T-helper 2 cell treated with Interferon-gamma antibody and Interleukin-4, amounts not matched to agents 5 μg/mL and 100 μg/mL, for 36 hours (primary cell): ENCODE data around the gene RHBDF2.
A peak's percentile ranks its signal among the peaks of the same experiment; 100 is the strongest.

Source experiments
- DNase-seq: peaks from one replicate; pipeline ENCODE4 v3.0.0; 2021; ENCODE audit warnings: low spot score
- H3K27ac Mint-ChIP-seq: one replicate; pipeline ENCODE4 v1.8.0; 2021; ENCODE audit warnings: mild to moderate bottlenecking, mixed read lengths
- H3K27me3 Mint-ChIP-seq: one replicate; pipeline ENCODE4 v1.8.0; 2021; ENCODE audit warnings: low read depth, mixed read lengths
- H3K36me3 Mint-ChIP-seq: one replicate; pipeline ENCODE4 v1.8.0; 2021; ENCODE audit warnings: low read depth, mixed read lengths
- H3K4me1 Mint-ChIP-seq: one replicate; pipeline ENCODE4 v1.8.0; 2021; ENCODE audit warnings: low read depth, mixed read lengths
- H3K4me3 Mint-ChIP-seq: one replicate; pipeline ENCODE4 v1.8.0; 2022; ENCODE audit warnings: mild to moderate bottlenecking, moderate library complexity, mixed read lengths
- H3K9me3 Mint-ChIP-seq: one replicate; pipeline ENCODE4 v1.8.0; 2021; ENCODE audit warnings: mixed read lengths

The RHBDF2 gene

DNA sequence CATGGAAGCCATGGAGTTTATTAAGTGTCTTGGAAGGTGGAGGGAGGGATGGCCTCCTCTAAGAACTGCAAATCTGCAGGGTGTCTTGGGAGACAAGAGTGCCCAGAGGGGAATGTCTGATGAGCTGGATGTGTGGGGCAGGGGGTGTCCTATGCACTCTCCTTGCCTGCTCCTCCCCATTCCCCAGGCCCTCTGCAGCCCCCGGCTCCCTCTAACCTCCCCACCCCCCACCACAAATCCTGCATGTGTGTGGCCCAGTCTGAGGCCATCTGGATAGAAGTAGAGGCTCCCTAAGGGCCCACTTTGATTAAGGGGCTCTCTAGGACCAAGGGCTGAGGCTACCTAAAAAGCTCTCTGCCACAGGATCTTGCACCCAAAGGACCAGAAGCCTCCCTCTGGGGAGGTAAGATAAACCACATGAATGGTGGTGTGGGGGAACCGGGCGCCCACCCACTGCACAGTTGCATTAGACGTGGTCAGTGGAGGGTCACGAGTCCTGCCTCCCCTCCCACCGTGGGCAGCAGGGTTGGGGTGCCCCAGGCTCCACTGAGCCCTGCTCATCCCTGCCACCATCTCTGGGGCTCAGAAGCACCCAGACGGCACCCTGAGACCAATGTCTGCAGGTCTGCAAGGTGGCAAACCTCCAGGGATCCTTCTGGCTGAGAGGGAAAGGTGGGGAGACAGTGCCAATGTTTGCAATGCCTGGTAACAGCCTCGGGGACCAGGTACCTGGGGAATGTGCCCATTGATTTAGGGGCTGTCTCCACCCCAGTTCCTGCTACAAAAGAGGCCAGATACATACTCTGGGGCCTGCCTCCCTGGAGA lies 33.2 kb downstream of the RHBDF2 start:
- no peak overlapping the region for H3K4me3 Mint-ChIP-seq

DNA sequence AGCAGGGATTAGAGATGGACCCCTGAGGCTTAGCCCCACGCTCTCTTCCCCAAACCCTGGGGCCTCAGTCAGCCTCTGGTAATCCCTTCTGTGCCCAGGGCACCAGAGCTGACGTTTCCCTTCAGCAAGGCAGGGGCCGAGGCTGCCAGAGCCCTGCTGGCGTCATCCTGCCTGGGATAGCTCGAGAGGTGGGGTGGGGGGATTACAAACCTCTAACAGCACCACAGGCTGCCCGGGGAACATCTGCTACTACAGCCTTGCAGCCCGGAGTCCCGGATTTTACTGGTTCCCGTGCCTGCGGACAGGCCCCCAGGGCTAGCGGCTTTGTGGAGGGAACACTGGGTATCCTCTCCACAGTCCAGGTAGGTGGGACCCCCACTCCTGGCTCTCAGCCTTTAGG lies 33.9 kb downstream of the RHBDF2 start, which contains the start of gene AANAT:
AANAT (plus strand) TSS at position 238 of the 400 bp plus-strand sequence. CDS start 1,144 bp downstream, outside the sequence.
- H3K4me3 Mint-ChIP-seq: no peak within 1 kb of the TSS
- no peaks in the 10 kb centered on the region for H3K27me3 Mint-ChIP-seq
- no peak within 1 kb of the TSS for H3K27ac Mint-ChIP-seq
- no peaks in the 10 kb centered on the region for H3K9me3 Mint-ChIP-seq
- peaks cover 5% of the 10 kb centered on the region for H3K4me1 Mint-ChIP-seq
- DNase-seq: no peak
- peaks cover 5% of the 10 kb centered on the region for H3K36me3 Mint-ChIP-seq

More for the DNA sequence above, 33.2 kb downstream of the RHBDF2 start:
- Mint-ChIP-seq H3K4me1 (peaks cover 5% of the 10 kb centered on the region), H3K27me3 (no peaks in the 10 kb centered on the region), H3K27ac (no peak overlapping the region), H3K36me3 (peaks cover 8% of the 10 kb centered on the region), H3K9me3 (no peaks in the 10 kb centered on the region)
- no peak for DNase-seq

DNA sequence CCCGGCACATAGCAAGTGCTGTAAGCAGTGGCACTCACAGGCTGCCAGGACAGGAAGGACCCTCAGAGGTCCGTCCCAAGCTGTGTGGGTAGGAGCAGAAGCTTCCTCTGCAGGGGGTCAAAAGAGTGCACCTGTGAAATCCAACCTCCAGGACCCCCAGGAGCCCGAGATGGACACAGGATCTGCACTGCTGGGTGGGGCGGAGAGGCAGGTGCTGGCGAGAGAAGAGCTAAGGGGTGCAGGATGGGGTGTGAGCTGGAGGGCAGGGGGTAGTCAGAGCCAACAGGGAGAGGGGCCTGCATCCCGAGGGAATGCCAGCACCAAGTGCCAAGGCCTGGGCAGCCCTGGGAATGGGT lies 34.5 kb downstream of the RHBDF2 start:
- DNase-seq: no peak
- H3K9me3 Mint-ChIP-seq: no peaks in the 10 kb centered on the region
- H3K27me3 Mint-ChIP-seq: peaks cover 2% of the 10 kb centered on the region
- H3K4me1 Mint-ChIP-seq: peaks cover 5% of the 10 kb centered on the region
- H3K27ac Mint-ChIP-seq: no peak overlapping the region
- peaks cover 4% of the 10 kb centered on the region for H3K36me3 Mint-ChIP-seq
- no peak overlapping the region for H3K4me3 Mint-ChIP-seq

DNA sequence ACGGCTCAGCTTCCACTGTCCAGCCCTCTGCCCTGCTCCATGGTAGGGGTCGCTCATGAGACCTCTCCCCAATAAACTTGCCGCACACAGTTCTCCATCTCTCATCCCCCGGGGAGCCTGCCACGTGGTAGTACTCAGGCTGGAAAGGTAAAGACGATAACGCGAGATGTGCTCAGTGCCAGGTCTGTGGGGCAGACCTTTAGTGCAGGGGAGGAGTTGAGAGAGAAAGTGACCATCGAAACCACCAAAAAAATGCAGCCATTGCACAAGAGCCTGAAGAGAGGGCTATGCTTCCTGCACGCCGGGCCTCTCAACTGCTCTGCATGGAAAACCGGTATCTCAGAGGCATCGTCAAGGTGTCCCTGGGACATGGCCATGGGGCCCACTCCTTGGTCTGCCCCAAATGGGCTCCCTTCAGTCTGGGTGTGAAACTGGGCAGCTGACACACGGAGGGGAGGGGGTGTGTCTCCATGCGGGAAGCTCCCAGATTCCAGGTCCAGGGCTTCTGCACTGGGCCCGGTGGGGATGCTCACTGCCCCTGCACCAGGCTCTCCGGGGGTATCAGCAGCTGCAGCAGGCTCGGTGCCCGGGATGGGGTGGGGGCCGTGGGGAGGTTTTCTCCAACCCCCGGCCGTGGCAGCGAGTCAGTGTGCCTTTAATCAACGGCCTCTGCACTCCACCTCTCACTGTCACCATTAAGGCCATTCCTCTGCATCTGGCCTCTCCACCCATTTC lies 38.5 kb downstream of the RHBDF2 start:
- no peaks in the 10 kb centered on the region for H3K9me3 Mint-ChIP-seq
- H3K36me3 Mint-ChIP-seq: no peaks in the 10 kb centered on the region
- H3K4me3 Mint-ChIP-seq: no peak overlapping the region
- H3K27ac Mint-ChIP-seq: no peak overlapping the region
- DNase-seq: no peak
- H3K27me3 Mint-ChIP-seq: peaks cover 7% of the 10 kb centered on the region
- peaks cover 5% of the 10 kb centered on the region for H3K4me1 Mint-ChIP-seq

DNA sequence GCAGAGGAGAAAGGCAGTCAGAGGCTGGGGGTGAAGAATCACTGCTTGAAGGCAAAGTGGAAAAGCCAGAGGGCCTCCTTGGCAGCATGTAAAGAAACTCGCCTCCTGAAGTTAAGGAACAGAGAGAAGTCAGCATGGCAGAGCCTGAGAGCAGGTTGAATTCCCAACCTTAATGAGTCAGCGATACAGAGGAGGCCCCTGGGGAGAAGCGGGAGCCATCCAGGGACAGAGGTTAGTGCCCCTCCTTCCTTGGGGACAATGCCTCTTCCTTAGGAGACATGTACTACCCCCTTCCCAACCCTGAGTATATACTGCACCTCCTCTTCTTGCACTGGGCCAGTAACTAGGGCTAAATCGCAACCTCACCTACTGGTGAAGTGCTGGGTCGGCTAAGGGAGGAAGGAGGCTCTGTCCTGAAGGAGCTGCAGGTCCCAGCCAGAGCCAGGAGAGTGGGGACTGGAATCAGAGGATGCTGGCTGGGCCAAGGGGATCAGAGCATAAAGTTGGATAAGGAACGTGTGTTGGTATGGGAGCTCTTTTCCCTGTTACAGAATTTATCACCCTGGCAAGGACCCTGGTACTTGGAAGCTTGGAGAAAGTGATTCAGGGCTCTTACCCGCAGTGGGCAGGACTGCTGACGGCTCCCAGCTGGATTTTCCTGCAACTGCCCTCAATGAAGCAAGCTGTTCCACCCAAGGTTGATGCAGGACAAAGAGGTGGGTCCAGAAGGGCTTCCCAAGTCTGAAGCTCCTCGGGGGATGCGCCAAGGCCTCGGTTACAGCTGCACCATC lies 39.3 kb downstream of the RHBDF2 start:
- peaks cover 12% of the 10 kb centered on the region for H3K27me3 Mint-ChIP-seq
- no peak overlapping the region for H3K4me3 Mint-ChIP-seq
- H3K36me3 Mint-ChIP-seq: no peaks in the 10 kb centered on the region
- H3K27ac Mint-ChIP-seq: no peak overlapping the region
- peaks cover 5% of the 10 kb centered on the region for H3K4me1 Mint-ChIP-seq
- DNase-seq: no peak
- H3K9me3 Mint-ChIP-seq: no peaks in the 10 kb centered on the region

DNA sequence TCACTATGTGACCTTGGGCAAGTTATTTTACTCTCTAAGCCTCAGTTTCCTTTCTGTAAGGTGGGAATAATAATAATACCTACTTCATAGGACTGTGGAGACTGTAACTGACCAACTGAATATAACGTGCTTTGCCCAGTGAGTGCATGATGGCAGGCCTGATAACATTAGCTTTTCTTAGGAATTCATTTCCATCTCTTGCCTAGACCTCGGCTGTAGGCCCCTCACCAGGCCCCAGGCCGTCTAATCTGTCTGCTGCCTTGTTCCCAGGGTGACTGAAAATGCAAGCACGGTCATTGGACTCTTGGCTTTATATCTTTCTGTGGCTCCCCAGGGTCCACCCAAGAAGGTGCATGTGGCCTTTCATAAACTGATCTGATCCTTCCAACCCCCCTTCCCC lies 41.5 kb downstream of the RHBDF2 start:
- Mint-ChIP-seq H3K36me3 (no peaks in the 10 kb centered on the region), H3K4me3 (no peak overlapping the region), H3K27me3 (peaks cover 14% of the 10 kb centered on the region), H3K27ac (no peak overlapping the region), H3K4me1 (no peaks in the 10 kb centered on the region), H3K9me3 (no peaks in the 10 kb centered on the region)
- no peak for DNase-seq

DNA sequence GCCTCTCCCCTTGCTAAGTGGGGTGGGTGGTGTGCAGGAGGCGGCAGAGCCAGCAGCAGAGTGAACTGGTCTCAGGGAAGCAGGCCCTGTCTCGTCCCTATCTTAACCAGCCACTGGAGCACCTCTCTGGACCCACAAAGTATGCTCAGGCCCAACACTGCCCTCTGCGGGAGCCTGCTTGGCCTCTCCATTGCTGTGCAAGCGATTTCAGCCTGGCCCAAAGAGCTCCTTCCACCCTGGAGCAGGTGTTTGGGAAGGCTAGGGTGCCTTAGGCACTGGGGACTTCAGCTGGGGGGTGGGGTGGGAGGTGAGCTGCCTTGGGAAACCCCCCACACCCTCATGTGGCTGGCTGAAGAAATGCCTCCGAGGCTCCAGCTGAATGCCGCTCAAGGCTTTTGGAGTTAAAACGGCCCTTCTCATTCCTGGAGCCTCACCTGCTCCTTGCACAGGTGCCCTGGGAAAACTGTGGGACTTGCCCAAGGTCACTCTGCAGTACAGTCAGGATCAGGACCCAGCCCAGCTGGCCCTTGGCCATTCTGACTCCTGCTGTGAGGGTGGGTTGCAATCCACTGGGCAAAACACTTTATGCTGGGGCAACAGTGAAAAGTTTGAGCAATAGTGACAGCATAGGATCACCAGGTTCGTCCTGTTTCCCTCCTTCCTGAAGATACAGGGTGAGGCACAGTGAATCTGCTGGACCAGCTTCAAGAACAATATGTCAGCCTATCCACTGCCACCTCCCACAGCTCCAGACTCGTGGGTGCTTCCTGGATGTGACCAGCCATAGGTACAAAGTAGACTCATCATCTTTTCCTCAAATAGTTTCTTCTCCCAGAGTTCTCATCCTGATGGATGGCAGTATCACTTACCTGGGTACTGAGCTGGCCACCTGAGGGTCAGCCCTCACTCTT lies 42.4 kb downstream of the RHBDF2 start:
- no peaks in the 10 kb centered on the region for H3K9me3 Mint-ChIP-seq
- H3K4me1 Mint-ChIP-seq: no peaks in the 10 kb centered on the region
- H3K36me3 Mint-ChIP-seq: no peaks in the 10 kb centered on the region
- peaks cover 14% of the 10 kb centered on the region for H3K27me3 Mint-ChIP-seq
- H3K4me3 Mint-ChIP-seq: no peak overlapping the region
- DNase-seq: no peak
- H3K27ac Mint-ChIP-seq: no peak overlapping the region

DNA sequence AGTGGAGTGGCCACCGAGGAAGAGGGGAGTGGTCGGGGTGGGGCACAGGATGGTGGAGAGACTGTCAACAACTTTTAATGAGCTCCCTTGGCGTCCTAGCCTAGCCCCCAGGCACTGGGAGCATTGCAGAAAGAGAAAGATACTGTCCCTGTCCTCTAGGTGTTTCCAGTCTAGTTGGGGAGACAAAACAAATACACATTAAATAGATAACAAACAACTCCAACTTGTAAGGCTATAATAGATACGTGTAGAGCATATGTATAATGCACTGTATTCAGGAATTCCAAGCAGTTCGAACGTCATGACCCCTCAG lies 47.8 kb downstream of the RHBDF2 start:
- Mint-ChIP-seq H3K27ac (peak overlapping the region; percentile 83), H3K4me1 (peaks cover 33% of the 10 kb centered on the region), H3K4me3 (peak overlapping the region; percentile 79), H3K36me3 (peaks cover 3% of the 10 kb centered on the region), H3K27me3 (peaks cover 7% of the 10 kb centered on the region), H3K9me3 (no peaks in the 10 kb centered on the region)
- no peak for DNase-seq

DNA sequence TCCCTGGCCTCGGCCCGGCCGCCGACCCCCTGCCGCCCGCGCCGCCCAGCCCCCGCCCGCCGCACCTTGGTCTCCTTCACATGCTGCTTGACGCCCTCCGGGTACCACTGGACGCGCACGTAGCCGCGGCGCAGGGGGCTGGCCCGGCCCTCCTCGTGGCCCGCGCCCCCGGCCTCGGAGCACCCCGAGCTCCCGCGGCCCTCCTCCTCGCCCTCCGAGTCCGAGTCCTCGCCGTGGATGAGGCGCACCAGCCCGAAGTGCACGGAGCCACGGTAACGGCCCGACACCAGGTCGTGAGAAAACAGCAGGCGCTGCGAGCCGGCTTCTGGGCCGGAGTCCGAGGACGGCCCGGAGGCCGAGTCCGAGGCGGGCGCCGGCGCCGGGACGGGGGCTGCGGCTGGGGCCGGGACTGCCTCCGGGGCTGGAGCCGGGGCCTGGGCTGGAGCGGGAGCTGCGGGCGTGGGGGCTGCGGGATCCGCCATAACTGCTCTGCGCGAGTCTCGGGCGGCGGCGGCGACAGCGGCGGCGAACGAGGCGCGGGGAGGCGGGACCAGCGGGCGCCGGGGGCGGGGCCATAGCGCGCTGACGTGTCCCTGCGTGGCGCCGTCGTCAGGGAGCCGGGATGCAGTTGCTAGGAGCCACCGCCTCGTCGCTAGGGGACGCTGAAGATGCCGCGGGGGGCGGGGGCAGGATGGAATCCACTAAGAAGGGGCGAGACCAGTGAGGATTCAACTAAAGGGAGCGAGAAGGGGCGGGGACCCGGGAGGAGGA lies 48.4 kb downstream of the RHBDF2 start, which contains the start of gene UBE2O:
UBE2O (minus strand) TSS at position 493 of the 771 bp plus-strand sequence; CDS start at position 482, 11 bp downstream.
- peak; percentile 92 for DNase-seq
- Mint-ChIP-seq H3K27ac (peak within 1 kb of the TSS; percentile 83), H3K4me1 (peaks cover 37% of the 10 kb centered on the region)

DNA sequence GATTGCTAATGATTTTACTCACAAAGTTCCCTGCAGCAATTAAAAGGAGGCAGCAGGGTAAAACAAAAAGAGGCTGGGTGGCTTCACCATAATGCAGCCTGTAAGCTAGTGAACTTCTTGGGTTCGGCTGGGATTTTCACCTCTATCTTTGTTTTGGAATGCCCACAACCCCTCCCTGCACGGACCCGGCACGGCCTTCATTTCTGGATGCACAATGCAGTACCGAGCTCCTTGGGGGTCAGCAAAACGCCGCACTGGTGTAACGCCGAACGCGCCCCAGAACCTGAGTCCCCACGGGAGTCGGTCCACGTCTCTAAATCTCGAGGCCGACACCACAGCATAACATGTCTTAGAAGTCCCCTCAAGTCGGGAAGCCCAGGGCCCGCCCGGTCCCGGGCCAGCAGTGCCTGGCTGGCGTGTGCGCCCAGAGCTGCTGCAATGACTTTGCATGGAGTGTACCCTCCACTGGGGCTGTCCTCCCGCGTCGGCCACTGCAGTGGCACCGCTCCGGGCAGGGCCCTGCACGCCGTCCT lies 49.0 kb downstream of the RHBDF2 start:
- Mint-ChIP-seq H3K27ac (peak overlapping the region; percentile 63), H3K9me3 (no peaks in the 10 kb centered on the region), H3K4me1 (peaks cover 44% of the 10 kb centered on the region)

More for the DNA sequence above, 48.4 kb downstream of the RHBDF2 start, which contains the start of gene UBE2O:
- H3K4me3 Mint-ChIP-seq: peak within 1 kb of the TSS; percentile 92
- peaks cover 7% of the 10 kb centered on the region for H3K27me3 Mint-ChIP-seq
- H3K36me3 Mint-ChIP-seq: peaks cover 3% of the 10 kb centered on the region
- H3K9me3 Mint-ChIP-seq: no peaks in the 10 kb centered on the region

DNA sequence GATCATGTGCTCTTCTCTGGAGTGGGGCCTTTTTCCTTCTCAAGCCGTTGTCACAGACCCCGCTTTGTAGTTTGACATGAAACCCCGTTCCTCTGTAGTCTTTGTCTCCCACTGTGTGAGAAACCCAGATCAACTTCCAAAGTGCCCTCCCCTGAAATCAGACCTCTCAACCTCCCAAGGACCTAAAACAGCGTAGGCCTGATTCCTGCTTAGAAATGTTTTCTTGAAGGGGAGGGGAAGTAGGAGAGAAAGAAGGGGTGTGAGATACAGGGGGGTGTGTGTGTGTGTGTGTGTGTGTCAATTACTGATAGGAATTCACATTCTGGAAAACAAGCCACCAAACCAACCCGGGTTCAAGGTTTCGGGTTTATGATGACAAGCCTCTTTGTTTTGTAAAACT lies 49.7 kb downstream of the RHBDF2 start:
- H3K36me3 Mint-ChIP-seq: peaks cover 3% of the 10 kb centered on the region
- H3K4me1 Mint-ChIP-seq: peaks cover 50% of the 10 kb centered on the region
- H3K27ac Mint-ChIP-seq: no peak overlapping the region
- no peak for DNase-seq
- peak overlapping the region; percentile 92 for H3K4me3 Mint-ChIP-seq
- H3K27me3 Mint-ChIP-seq: peaks cover 2% of the 10 kb centered on the region
- H3K9me3 Mint-ChIP-seq: no peaks in the 10 kb centered on the region

More for the DNA sequence above, 49.0 kb downstream of the RHBDF2 start:
- peaks cover 3% of the 10 kb centered on the region for H3K36me3 Mint-ChIP-seq
- H3K27me3 Mint-ChIP-seq: peaks cover 3% of the 10 kb centered on the region
- DNase-seq: no peak
- H3K4me3 Mint-ChIP-seq: peak overlapping the region; percentile 92

DNA sequence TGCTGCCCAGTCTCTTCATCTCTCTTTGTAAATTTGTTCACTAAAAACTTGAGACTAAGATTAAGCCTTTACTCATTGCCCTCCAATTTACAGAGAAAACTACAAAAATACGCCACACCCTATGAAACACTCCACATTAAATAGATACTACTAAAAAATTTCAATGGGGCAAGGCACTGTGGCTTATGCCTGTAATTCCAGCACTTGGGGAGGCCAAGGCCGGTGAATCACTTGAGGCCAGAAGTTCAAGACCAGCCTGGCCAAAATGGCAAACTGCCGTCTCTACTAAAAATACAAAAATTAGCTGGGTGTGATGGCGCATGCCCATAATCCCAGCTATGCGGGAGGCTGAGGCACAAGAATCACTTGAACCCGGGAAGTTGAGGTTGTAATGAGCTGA lies 52.1 kb downstream of the RHBDF2 start:
- peaks cover 3% of the 10 kb centered on the region for H3K36me3 Mint-ChIP-seq
- no peaks in the 10 kb centered on the region for H3K27me3 Mint-ChIP-seq
- no peak overlapping the region for H3K27ac Mint-ChIP-seq
- no peak for DNase-seq
- peaks cover 65% of the 10 kb centered on the region for H3K4me1 Mint-ChIP-seq
- H3K9me3 Mint-ChIP-seq: no peaks in the 10 kb centered on the region
- no peak overlapping the region for H3K4me3 Mint-ChIP-seq
